ENCODE measurements around the gene RPL9. TPM values are rescaled to one million over a fixed set of nuclear protein-coding genes. Genes with fewer than 3 reads are reported as not detected.
"Not testable (repeated sequence)": the region's sequence is repeated elsewhere in the genome, so short reads cannot be mapped to it uniquely, and the experiment has no call there.

Gene RPL9
- total RNA-seq, 4 donors from 2014 or later = 3,607 to 16,295 (median 4,795) TPM

DNA sequence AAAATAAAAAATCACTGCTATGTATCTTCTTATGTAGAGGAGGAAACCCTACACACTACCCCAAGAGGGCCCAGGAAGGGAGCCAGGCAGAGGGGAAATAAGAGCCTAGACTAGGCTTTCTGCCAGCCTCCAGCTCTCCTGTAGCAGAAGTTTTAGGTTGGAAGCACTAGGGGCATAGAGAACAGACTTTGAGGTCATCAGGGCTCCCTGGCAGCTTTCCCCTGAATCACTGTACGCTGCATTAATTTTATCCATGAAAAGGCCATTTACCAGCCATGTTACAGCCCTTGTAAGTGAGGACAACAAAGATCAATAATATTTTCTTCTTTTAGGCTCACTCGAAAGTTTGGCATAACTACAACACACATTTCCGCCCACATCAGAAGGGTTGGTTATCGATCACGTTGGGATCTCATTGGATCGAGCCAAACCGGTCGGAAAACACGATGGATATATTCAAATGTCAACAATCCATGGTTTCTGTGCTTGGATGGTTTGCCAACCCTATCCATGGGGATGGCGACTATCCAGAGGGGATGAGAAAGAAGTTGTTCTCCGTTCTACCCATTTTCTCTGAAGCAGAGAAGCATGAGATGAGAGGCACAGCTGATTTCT, 24.7 kb downstream of the RPL9 start:
- intact Hi-C loops (cut with DNase I; ENCODE audit: low total_unique reads) = no loop called here
- no peak overlapping the region for H3K4me3 ChIP-seq
- DNase-seq = no peak
- TF ChIP-seq POLR2A (IDR thresholded peaks at IDR 0.05) = no peak
- TF ChIP-seq, protein P1, sequence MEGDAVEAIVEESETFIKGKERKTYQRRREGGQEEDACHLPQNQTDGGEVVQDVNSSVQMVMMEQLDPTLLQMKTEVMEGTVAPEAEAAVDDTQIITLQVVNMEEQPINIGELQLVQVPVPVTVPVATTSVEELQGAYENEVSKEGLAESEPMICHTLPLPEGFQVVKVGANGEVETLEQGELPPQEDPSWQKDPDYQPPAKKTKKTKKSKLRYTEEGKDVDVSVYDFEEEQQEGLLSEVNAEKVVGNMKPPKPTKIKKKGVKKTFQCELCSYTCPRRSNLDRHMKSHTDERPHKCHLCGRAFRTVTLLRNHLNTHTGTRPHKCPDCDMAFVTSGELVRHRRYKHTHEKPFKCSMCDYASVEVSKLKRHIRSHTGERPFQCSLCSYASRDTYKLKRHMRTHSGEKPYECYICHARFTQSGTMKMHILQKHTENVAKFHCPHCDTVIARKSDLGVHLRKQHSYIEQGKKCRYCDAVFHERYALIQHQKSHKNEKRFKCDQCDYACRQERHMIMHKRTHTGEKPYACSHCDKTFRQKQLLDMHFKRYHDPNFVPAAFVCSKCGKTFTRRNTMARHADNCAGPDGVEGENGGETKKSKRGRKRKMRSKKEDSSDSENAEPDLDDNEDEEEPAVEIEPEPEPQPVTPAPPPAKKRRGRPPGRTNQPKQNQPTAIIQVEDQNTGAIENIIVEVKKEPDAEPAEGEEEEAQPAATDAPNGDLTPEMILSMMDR (IDR thresholded peaks at IDR 0.05) = no peak
- H3K27ac ChIP-seq = no peak overlapping the region
- no peaks in the 10 kb centered on the region for H3K9me3 ChIP-seq
- no peaks in the 10 kb centered on the region for H3K27me3 ChIP-seq
- no peaks in the 10 kb centered on the region for H3K4me1 ChIP-seq
- H3K36me3 ChIP-seq = no peaks in the 10 kb centered on the region

DNA sequence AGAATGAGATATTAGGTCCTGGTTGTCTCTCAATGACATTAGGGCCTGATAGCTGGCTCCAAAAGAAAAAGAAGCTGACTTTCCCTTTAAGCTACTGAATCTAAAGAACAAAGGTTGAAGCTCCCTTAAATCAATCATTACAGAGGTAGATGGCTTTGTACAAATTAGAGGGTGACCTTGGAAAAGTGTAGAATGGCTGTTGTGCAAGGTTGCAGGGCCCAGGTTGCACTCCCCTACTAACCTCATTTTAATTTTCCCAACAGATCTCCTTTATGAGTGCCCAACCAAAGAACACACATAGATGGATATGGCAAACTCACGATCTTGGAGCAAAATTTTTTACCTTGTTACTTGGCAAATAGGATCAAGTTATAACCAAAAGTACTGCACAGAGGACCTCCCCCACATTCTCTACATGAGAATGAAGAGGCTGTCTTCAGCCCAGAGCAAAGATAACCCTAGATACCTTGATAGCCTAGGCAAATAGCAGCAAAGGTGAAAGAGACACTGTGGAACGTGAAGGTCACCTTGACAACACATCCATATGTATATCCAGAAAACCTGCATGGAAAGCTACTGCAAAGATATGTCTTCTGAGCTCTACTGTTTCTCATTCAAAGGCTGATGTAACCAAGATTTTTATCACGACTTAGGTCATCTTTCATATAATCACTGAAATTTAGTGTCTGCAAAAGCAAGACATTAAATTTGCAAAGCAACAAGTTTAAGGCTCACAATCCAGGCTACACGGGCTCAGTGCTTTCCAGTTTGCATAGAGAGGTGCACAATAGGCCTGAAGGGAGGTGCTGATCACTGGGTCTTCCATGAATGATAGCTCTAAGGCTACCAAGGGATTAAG, 29.0 kb downstream of the RPL9 start:
- no peaks in the 10 kb centered on the region for H3K4me1 ChIP-seq
- DNase-seq = no peak
- H3K27me3 ChIP-seq = no peaks in the 10 kb centered on the region
- H3K4me3 ChIP-seq = no peak overlapping the region
- no peaks in the 10 kb centered on the region for H3K36me3 ChIP-seq
- no peaks in the 10 kb centered on the region for H3K9me3 ChIP-seq
- TF ChIP-seq POLR2A (IDR thresholded peaks at IDR 0.05) = no peak
- TF ChIP-seq, protein P1 (IDR thresholded peaks at IDR 0.05) = no peak
- intact Hi-C loops (cut with DNase I; ENCODE audit: low total_unique reads) = no loop called here
- H3K27ac ChIP-seq = no peak overlapping the region

DNA sequence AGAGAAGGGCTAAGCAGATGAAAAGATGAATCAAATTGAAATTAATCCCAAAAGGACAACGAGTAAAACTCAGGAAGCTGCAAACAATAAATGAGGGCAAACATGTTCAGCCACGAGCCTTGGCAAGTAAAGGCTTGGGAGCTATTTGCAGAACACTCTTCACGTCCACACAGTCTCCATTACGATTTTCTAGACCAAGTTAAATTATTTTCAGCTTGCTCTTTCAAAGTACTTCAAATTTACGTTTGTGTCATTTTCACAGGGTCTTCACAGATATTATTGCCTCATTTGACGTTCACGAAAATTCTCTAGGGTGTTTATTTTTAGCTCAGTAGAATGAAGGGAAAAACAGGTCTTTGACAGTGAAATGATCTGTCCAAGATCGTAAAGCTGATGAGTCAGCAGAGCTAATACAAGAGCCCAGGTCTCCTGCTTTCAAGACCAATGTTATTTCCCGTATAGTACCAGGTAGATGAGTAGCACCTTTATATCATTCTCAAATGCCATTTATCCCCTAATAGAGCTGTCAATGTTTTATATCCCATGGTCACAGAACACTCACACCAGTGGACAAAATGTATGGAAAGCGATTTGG, 31.1 kb downstream of the RPL9 start:
- intact Hi-C loops (cut with DNase I; ENCODE audit: low total_unique reads) = no loop called here
- no peak overlapping the region for H3K4me3 ChIP-seq
- no peaks in the 10 kb centered on the region for H3K36me3 ChIP-seq
- no peaks in the 10 kb centered on the region for H3K27me3 ChIP-seq
- no peaks in the 10 kb centered on the region for H3K4me1 ChIP-seq
- no peak overlapping the region for H3K27ac ChIP-seq
- TF ChIP-seq POLR2A (IDR thresholded peaks at IDR 0.05) = no peak
- TF ChIP-seq, protein P1 (IDR thresholded peaks at IDR 0.05) = no peak
- no peak for DNase-seq
- no peaks in the 10 kb centered on the region for H3K9me3 ChIP-seq

DNA sequence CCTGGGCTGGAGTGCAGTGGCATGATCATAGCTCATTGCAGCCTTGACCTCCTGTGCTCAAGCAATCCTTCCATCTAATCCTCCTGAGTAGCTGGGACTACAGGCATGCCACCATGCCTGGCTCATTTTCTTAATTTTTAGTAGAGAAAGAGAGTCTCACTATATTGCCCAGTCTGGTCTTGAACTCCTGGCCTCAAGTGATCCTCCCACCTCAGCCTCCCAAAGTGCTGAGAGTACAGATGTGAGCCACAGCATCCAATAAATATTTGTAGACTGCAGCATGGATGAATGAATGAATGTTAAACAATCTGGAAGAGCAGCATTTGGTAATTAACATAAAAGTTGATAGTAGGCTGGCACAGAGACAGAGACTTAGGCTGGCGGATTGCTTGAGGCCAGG, 32.0 kb downstream of the RPL9 start:
- H3K9me3 ChIP-seq = no peaks in the 10 kb centered on the region
- no peak overlapping the region for H3K4me3 ChIP-seq
- H3K27me3 ChIP-seq = no peaks in the 10 kb centered on the region
- no peaks in the 10 kb centered on the region for H3K4me1 ChIP-seq
- intact Hi-C loops (cut with DNase I; ENCODE audit: low total_unique reads) = no loop called here
- H3K27ac ChIP-seq = no peak overlapping the region
- H3K36me3 ChIP-seq = no peaks in the 10 kb centered on the region
- DNase-seq = no peak
- TF ChIP-seq, protein P1 (IDR thresholded peaks at IDR 0.05) = no peak
- TF ChIP-seq POLR2A (IDR thresholded peaks at IDR 0.05) = no peak

DNA sequence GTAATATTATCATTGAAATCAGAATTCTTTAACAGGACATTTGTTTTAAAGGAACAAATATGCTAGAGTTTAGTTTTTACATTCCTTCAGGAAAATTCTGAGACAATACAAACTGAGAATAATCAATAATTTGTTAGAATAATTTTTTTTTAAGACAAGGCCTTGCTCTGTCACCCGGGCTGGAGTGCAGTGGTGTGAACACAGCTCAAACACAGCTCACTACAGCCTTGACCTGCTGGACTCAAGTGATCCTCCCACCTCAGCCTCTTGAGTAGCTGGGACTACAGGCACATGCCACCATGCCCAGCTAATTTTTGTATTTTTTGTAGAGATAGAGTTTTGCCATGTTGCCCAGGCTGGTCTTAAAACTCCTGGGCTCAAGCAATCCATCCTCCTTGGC, 33.4 kb downstream of the RPL9 start:
- intact Hi-C loops (cut with DNase I; ENCODE audit: low total_unique reads); H3K9me3 ChIP-seq; H3K4me3 ChIP-seq; DNase-seq; H3K36me3 ChIP-seq; H3K4me1 ChIP-seq; H3K27me3 ChIP-seq; H3K27ac ChIP-seq: not testable (repeated sequence)

All from uterus (tissue), 4 donors.